Islet of Langerhans (tissue), 1 donor: ENCODE results near the gene RAB29.

Source experiments
- FAIRE-seq: peaks from one replicate; lab custom pipeline; 2011; peaks lifted over from hg19 to GRCh38; lab: Jason Lieb, UNC

The RAB29 gene

DNA sequence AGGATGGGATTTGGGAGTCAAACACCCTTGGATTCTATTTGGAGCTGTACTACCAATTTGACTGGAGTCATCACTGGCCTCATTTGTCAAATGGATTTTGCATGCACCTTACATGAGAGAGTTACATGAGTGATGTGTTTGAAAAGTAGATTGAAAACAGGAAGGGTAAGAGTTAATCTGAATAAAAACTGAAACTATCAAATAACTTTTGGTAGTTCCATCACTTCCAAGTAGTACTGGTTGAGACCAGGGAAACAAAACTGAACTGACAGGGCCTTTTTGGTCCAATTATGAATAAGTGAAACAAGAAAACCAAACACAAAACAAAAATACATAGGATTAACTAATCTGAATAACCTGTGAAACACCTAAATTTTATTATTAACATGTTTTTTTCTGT, 55.5 kb downstream of the RAB29 start:
- no peak for FAIRE-seq

DNA sequence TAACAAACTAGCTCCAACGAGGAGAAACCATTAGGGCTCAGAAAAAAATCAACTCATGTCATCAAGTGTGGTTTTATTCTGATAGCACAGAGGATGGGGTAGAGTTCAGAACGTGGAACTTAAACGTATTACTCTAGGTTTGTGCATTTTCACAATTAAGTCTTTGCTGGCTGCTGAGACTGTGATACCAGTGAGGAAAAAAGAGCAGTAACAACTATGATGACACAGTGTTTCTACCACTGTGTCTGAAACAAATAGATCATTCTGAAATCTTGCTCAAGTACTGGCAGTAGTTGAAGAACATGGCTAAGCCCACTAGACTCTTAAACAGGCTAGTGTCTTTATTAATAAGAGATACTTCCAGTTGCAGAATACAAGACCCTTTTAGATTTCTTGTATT, 56.3 kb downstream of the RAB29 start:
- FAIRE-seq, result no peak
